Measurements from ENCODE around the gene LRRC4C. TPM values are rescaled to one million over a fixed set of nuclear protein-coding genes. Genes with fewer than 3 reads are reported as not detected.
A peak's percentile ranks its signal among the peaks of the same experiment; 100 is the strongest.

LRRC4C gene
- total and polyA plus RNA-seq, 2 donors (not counting 1 experiment from before 2014, with no cell fraction given), result under 0.01 to 0.02 TPM

DNA sequence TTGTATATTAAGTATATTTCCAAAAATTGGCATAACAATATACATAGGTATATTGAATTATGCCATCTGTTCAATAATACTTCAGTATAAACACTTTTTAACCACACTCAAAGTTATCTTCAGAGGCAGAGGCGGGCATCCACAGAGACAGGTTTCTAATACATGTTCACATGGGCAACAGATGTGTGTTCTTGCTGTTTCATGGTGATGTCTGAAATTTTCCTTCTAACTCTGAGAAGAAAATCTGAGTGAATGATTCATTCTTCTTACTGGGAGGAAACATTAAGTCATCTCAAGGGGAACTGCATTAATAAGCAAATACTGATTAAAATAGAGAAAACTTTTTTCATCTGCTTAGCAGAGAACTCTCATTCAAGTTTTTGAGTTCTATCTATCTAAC lies 1074.5 kb downstream of the LRRC4C start:
- peak overlapping the region; percentile 11 for H3K27ac ChIP-seq (ENCODE audit: insufficient read depth, low read length)
- no peak overlapping the region for H3K4me2 ChIP-seq (ENCODE audit: extremely low read depth, insufficient read depth, low read length)
- TF ChIP-seq, protein P1, sequence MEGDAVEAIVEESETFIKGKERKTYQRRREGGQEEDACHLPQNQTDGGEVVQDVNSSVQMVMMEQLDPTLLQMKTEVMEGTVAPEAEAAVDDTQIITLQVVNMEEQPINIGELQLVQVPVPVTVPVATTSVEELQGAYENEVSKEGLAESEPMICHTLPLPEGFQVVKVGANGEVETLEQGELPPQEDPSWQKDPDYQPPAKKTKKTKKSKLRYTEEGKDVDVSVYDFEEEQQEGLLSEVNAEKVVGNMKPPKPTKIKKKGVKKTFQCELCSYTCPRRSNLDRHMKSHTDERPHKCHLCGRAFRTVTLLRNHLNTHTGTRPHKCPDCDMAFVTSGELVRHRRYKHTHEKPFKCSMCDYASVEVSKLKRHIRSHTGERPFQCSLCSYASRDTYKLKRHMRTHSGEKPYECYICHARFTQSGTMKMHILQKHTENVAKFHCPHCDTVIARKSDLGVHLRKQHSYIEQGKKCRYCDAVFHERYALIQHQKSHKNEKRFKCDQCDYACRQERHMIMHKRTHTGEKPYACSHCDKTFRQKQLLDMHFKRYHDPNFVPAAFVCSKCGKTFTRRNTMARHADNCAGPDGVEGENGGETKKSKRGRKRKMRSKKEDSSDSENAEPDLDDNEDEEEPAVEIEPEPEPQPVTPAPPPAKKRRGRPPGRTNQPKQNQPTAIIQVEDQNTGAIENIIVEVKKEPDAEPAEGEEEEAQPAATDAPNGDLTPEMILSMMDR (conservative IDR thresholded peaks at IDR 0.05 in 1 of 2, IDR thresholded peaks at IDR 0.05 in 1 of 2; ENCODE audit: low read depth in 1 of 2, low read length in 2 of 2), result no peak
- no peak for TF ChIP-seq EZH2 (IDR thresholded peaks at IDR 0.05; ENCODE audit: low read length, missing control alignments)
- no peak overlapping the region for H3K9ac ChIP-seq (ENCODE audit: insufficient read depth, low read length)
- H4K20me1 ChIP-seq (ENCODE audit: control insufficient read depth, extremely low read depth, insufficient read depth, low read length), result no peaks in the 10 kb centered on the region
- no peak overlapping the region for H3K4me3 ChIP-seq (replicated peaks in 1 of 4; ENCODE audit: control extremely low read depth in 1 of 4, insufficient read depth in 1 of 4, low read depth in 3 of 4, low read length in 4 of 4)
- H2AFZ ChIP-seq (ENCODE audit: low read length), result no peak overlapping the region
- H3K9me3 ChIP-seq (ENCODE audit: control insufficient read depth, insufficient read depth, low read depth, low read length), result no peaks in the 10 kb centered on the region
- H3K36me3 ChIP-seq (ENCODE audit: control insufficient read depth, insufficient read depth, low read length), result no peaks in the 10 kb centered on the region
- no peaks in the 10 kb centered on the region for H3K27me3 ChIP-seq (ENCODE audit: control insufficient read depth, insufficient read depth, low read length)
- H3K4me1 ChIP-seq (ENCODE audit: control insufficient read depth, extremely low read depth, insufficient read depth, low read length), result no peaks in the 10 kb centered on the region
- H3K79me2 ChIP-seq (ENCODE audit: control insufficient read depth, insufficient read depth, low read length), result no peaks in the 10 kb centered on the region
- DNase-seq (ENCODE audit: low read depth in 2 of 2), result peak; percentile 64 to 70

DNA sequence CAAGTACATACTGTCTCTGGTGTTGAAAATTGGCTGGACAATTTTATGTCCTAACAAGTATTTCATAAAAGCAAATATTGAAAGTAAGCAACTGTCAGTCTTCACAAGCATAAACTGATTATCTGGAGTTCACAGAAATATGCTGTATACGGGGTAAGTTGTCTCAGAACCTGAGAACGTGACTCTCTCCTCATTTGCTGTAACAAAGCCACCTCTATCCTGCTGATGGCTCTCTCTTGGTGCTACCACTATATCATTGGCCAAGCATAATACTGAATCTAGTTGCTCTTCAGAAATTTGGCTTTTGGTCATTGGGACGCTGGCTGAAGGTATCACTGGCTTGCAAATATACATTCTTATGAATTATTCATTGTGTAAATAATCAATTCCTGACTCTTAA lies 1078.0 kb downstream of the LRRC4C start:
- no peaks in the 10 kb centered on the region for H3K36me3 ChIP-seq (ENCODE audit: control insufficient read depth, insufficient read depth, low read length)
- DNase-seq (ENCODE audit: low read depth in 2 of 2), result no peak
- H3K79me2 ChIP-seq (ENCODE audit: control insufficient read depth, insufficient read depth, low read length), result no peaks in the 10 kb centered on the region
- no peak overlapping the region for H3K27ac ChIP-seq (ENCODE audit: insufficient read depth, low read length)
- H3K9me3 ChIP-seq (ENCODE audit: control insufficient read depth, insufficient read depth, low read depth, low read length), result no peaks in the 10 kb centered on the region
- H4K20me1 ChIP-seq (ENCODE audit: control insufficient read depth, extremely low read depth, insufficient read depth, low read length), result no peaks in the 10 kb centered on the region
- no peak for TF ChIP-seq EZH2 (IDR thresholded peaks at IDR 0.05; ENCODE audit: low read length, missing control alignments)
- TF ChIP-seq, protein P1 (conservative IDR thresholded peaks at IDR 0.05 in 1 of 2, IDR thresholded peaks at IDR 0.05 in 1 of 2; ENCODE audit: low read depth in 1 of 2, low read length in 2 of 2), result no peak
- no peak overlapping the region for H2AFZ ChIP-seq (ENCODE audit: low read length)
- no peak overlapping the region for H3K4me2 ChIP-seq (ENCODE audit: extremely low read depth, insufficient read depth, low read length)
- H3K27me3 ChIP-seq (ENCODE audit: control insufficient read depth, insufficient read depth, low read length), result no peaks in the 10 kb centered on the region
- H3K4me1 ChIP-seq (ENCODE audit: control insufficient read depth, extremely low read depth, insufficient read depth, low read length), result no peaks in the 10 kb centered on the region
- no peak overlapping the region for H3K4me3 ChIP-seq (replicated peaks in 1 of 4; ENCODE audit: control extremely low read depth in 1 of 4, insufficient read depth in 1 of 4, low read depth in 3 of 4, low read length in 4 of 4)
- no peak overlapping the region for H3K9ac ChIP-seq (ENCODE audit: insufficient read depth, low read length)

DNA sequence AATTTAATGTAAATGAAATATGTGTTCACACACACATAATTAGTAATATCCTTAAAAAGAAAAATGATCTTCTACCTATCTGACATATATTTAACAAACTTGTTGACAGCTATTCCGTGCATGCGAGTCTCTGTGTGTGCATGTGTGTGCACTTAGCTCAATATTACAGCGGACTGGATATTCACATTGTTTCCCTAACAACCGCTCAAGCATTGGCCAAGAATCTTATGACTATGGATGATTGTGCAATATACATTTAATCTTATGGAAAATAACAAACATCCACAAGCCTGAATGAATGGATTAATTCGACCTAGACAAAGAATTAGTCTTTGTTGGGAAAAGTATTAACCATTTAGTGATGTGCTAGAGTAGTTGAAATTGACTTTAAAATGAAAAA lies 1078.6 kb downstream of the LRRC4C start:
- DNase-seq (ENCODE audit: low read depth in 2 of 2), result peak in 1 of 2 donors; percentile 41
- TF ChIP-seq, protein P1 (conservative IDR thresholded peaks at IDR 0.05 in 1 of 2, IDR thresholded peaks at IDR 0.05 in 1 of 2; ENCODE audit: low read depth in 1 of 2, low read length in 2 of 2), result no peak
- TF ChIP-seq EZH2 (IDR thresholded peaks at IDR 0.05; ENCODE audit: low read length, missing control alignments), result no peak
- H3K36me3 ChIP-seq (ENCODE audit: control insufficient read depth, insufficient read depth, low read length), result no peaks in the 10 kb centered on the region

More for the DNA sequence above, 1078.6 kb downstream of the LRRC4C start:
- Histone ChIP-seq H2AFZ (ENCODE audit: low read length) (no peak overlapping the region), H3K4me3 (replicated peaks in 1 of 4; ENCODE audit: control extremely low read depth in 1 of 4, insufficient read depth in 1 of 4, low read depth in 3 of 4, low read length in 4 of 4) (no peak overlapping the region), H3K9ac (ENCODE audit: insufficient read depth, low read length) (no peak overlapping the region), H3K9me3 (ENCODE audit: control insufficient read depth, insufficient read depth, low read depth, low read length) (no peaks in the 10 kb centered on the region), H3K27me3 (ENCODE audit: control insufficient read depth, insufficient read depth, low read length) (no peaks in the 10 kb centered on the region), H3K79me2 (ENCODE audit: control insufficient read depth, insufficient read depth, low read length) (no peaks in the 10 kb centered on the region), H3K4me1 (ENCODE audit: control insufficient read depth, extremely low read depth, insufficient read depth, low read length) (no peaks in the 10 kb centered on the region), H3K27ac (ENCODE audit: insufficient read depth, low read length) (no peak overlapping the region), H3K4me2 (ENCODE audit: extremely low read depth, insufficient read depth, low read length) (no peak overlapping the region), H4K20me1 (ENCODE audit: control insufficient read depth, extremely low read depth, insufficient read depth, low read length) (no peaks in the 10 kb centered on the region)

Measured in fibroblast of lung (primary cell).